Adrenal gland (tissue), 12 donors: ENCODE measurements around the gene NEGR1. TPM values are rescaled to one million over a fixed set of nuclear protein-coding genes. Genes with fewer than 3 reads are reported as not detected.

Experiments
- DNase-seq, 7 donors: peaks; one replicate each; pipeline ENCODE4 v3.0.0-alpha.2; 2019 to 2020
- H3K27ac ChIP-seq, 5 donors: fragments of 200-600 bp; sonication (generic) in 4 of 5; 1 replicate in 3 of 5; 2 replicates in 2 of 5; pipeline versions ENCODE4 v1.5.1 to v1.8.0; 2016 to 2020; ENCODE audit warnings: mild to moderate bottlenecking in 1 of 5
- H3K27me3 ChIP-seq: fragments of 200-600 bp; 2 replicates; pipeline ENCODE4 v1.8.0; 2021
- H3K36me3 ChIP-seq, 2 donors: fragments of 200-600 bp; replicated peaks in 1 of 2; 1 replicate in 1 of 2; 2 replicates in 1 of 2; pipeline versions ENCODE4 v1.5.1 to v1.8.0; 2018 to 2022
- H3K4me1 ChIP-seq, 2 donors: fragments of 200-600 bp; replicated peaks in 1 of 2; 1 replicate in 1 of 2; 2 replicates in 1 of 2; pipeline versions ENCODE4 v1.5.1 to v1.8.0; 2018 to 2021
- H3K4me3 ChIP-seq, 4 donors: fragments of 200-600 bp; sonication (generic) in 3 of 4; one replicate each; pipeline ENCODE4 v1.5.1; 2016 to 2018
- H3K9me3 ChIP-seq, 3 donors: fragments of 200-600 bp; sonication (generic) in 1 of 3; replicated peaks in 1 of 3; 1 replicate in 2 of 3; 2 replicates in 1 of 3; pipeline versions ENCODE4 v1.5.1 to v1.8.0; 2016 to 2021
- CTCF ChIP-seq, 6 experiments: fragments of 450-650 bp in 4 of 6; fragments of 200-600 bp in 2 of 6; sonication (generic) in 1 of 6; IDR thresholded peaks; 1 replicate in 5 of 6; 2 replicates in 1 of 6; pipeline versions ENCODE4 v1.5.1 to v1.8.0; 2016 to 2021; ENCODE audit warnings: antibody characterized with exemption in 6 of 6, mild to moderate bottlenecking in 2 of 6, moderate library complexity in 1 of 6
- POLR2A ChIP-seq, 2 donors: fragments of 450-650 bp; IDR thresholded peaks; one replicate each; pipeline ENCODE4 v1.6.1; 2017; ENCODE audit warnings: antibody characterized with exemption in 2 of 2, mild to moderate bottlenecking in 2 of 2, moderate library complexity in 1 of 2
- WGBS, 4 donors: extraction: QIAGEN DNeasy Blood & Tissue Kit in 2 of 4; methylation state at CpG; one replicate each; pipeline versions ENCODE4 v1.1.5 to v1.1.7; 2013 to 2017; 5-methylcytosine and 5-hydroxymethylcytosine counted together
- intact Hi-C, 2 donors: fragments of 100-400 bp; cut with DNase I; formaldehyde crosslinking; loops; one replicate each; pipeline versions ENCODE4 v1.14.1 to v1.15.0; 2022 to 2023
- polyA plus RNA-seq, 3 donors: library from polyadenylated mRNA; stranded (reverse); fragments of 200-250 nt in 2 of 3; fragments of 350-450 nt in 1 of 3; fragmentation: Illumina TruSeq in 1 of 3; extraction: RNeasy Lipid Tissue Mini Kit (QIAGEN cat#74804) in 1 of 3; gene quantifications; one replicate each; pipeline ENCODE4 v1.2.3, GENCODE V29; 2013 to 2014
- total RNA-seq, 9 donors: library from RNA; depleted of rRNA in 4 of 9; stranded (reverse); fragments of >200 nt in 4 of 9; fragments of 120-200 nt in 1 of 9; fragmentation: NEBNext Ultra II Directional in 1 of 9; extraction: Animal tissue kit (Norgen Biotek cat#: 25700) in 1 of 9; gene quantifications; one replicate each; pipeline versions ENCODE4 v1.1.0 to v1.2.4, GENCODE V29; 2013 to 2023
- donor health status: healthy with polysubstance abuse.
- donor health status: Bipolar disorder and iron deficiency.
- donor health status: DM: yes; HTN: yes; CAD: no.
- donor health status: DM: no; HTN: no; CAD: no.
- donor health status: DM: no; HTN: no; CAD: no.
- donor health status: DM: yes; HTN: yes; CAD: no.

NEGR1 gene
- total and polyA plus RNA-seq, 12 donors, result 1.1 to 7.4 (median 4.0) TPM

- no peak overlapping the region for H3K27ac ChIP-seq
- no peaks in the 10 kb centered on the region for H3K4me1 ChIP-seq
- no peaks in the 10 kb centered on the region for H3K36me3 ChIP-seq
- no peak for DNase-seq
- no peaks in the 10 kb centered on the region for H3K27me3 ChIP-seq
- TF ChIP-seq CTCF (IDR thresholded peaks at IDR 0.05) (no peak), POLR2A (IDR thresholded peaks at IDR 0.05) (no peak)
- no peaks in the 10 kb centered on the region for H3K9me3 ChIP-seq
- intact Hi-C loops, result no loop called here
- H3K4me3 ChIP-seq, result no peak overlapping the region
- WGBS, 4 donors, result 60 to 80% (median 64%) methylated on average over 2 of the region's 2 CpGs
Observed at GRCh38 chr1:71689635-71690034, 592.7 kb downstream of the NEGR1 start.

- H3K27me3 ChIP-seq, result no peaks in the 10 kb centered on the region
- H3K4me1 ChIP-seq, result no peaks in the 10 kb centered on the region
- H3K4me3 ChIP-seq, result no peak overlapping the region
- WGBS, 4 donors, result 62 to 76% (median 69%) methylated on average over 3 of the region's 3 CpGs
- H3K27ac ChIP-seq, result no peak overlapping the region
- H3K36me3 ChIP-seq, result no peaks in the 10 kb centered on the region
- no peaks in the 10 kb centered on the region for H3K9me3 ChIP-seq
- TF ChIP-seq POLR2A (IDR thresholded peaks at IDR 0.05), result no peak
- no peak for TF ChIP-seq CTCF (IDR thresholded peaks at IDR 0.05)
- intact Hi-C loops, result no loop called here
- DNase-seq, result no peak
Observed at GRCh38 chr1:71687376-71687775, 595.0 kb downstream of the NEGR1 start.

GRCh38 chr1:71676979-71677925 lies 605.1 kb downstream of the NEGR1 start:
- no peak for DNase-seq
- no peaks in the 10 kb centered on the region for H3K9me3 ChIP-seq
- intact Hi-C loops, result no loop called here
- H3K4me3 ChIP-seq, result no peak overlapping the region
- TF ChIP-seq CTCF (IDR thresholded peaks at IDR 0.05) (no peak), POLR2A (IDR thresholded peaks at IDR 0.05) (no peak)
- H3K36me3 ChIP-seq, result no peaks in the 10 kb centered on the region
- 32 to 44% (median 39%) methylated on average over 7 of the region's 7 CpGs for WGBS, 4 donors
- no peaks in the 10 kb centered on the region for H3K27me3 ChIP-seq
- no peaks in the 10 kb centered on the region for H3K4me1 ChIP-seq
- no peak overlapping the region for H3K27ac ChIP-seq

- H3K27ac ChIP-seq, result no peak overlapping the region
- peaks cover 0 to 4% (median 0%) of the 10 kb centered on the region in 3 donors for H3K9me3 ChIP-seq
- no peak for TF ChIP-seq POLR2A (IDR thresholded peaks at IDR 0.05)
- no peak for TF ChIP-seq CTCF (IDR thresholded peaks at IDR 0.05)
- H3K4me1 ChIP-seq, result no peaks in the 10 kb centered on the region
- H3K4me3 ChIP-seq, result no peak overlapping the region
- WGBS, 4 donors, result 36 to 44% (median 40%) methylated on average over 3 of the region's 3 CpGs
- no peaks in the 10 kb centered on the region for H3K27me3 ChIP-seq
- intact Hi-C loops, result no loop called here
- H3K36me3 ChIP-seq, result no peaks in the 10 kb centered on the region
- DNase-seq, result no peak
Observed at GRCh38 chr1:71668065-71668464, 614.3 kb downstream of the NEGR1 start.
